GM13977 (cell line): ENCODE measurements around the gene COL5A1.
"Not testable (repeated sequence)": the region's sequence is repeated elsewhere in the genome, so short reads cannot be mapped to it uniquely, and the experiment has no call there.

Source experiments
- DNase-seq: peaks from one replicate; pipeline ENCODE4 v3.0.0; 2012; ENCODE audit warnings: low spot score
- in situ Hi-C: fragments of 300-500 bp; cut with MboI; formaldehyde crosslinking; loops from one replicate; pipeline ENCODE4 v1.12.0; 2022; ENCODE audit warnings: low sequenced_read_pairs, low pct_unique_long_range_greater_than_20kb, mixed read lengths, inconsistent platforms; ENCODE audit not compliant: unreplicated experiment
- TF ChIP-seq, protein P1 (sequence below): IDR thresholded peaks from 2 replicates; pipeline ENCODE4 v1.5.1; 2012; ENCODE audit warnings: mild to moderate bottlenecking, control low read depth; ENCODE audit not compliant: insufficient read depth; ENCODE audit errors: extremely low read depth, missing control alignments

Gene COL5A1

DNA sequence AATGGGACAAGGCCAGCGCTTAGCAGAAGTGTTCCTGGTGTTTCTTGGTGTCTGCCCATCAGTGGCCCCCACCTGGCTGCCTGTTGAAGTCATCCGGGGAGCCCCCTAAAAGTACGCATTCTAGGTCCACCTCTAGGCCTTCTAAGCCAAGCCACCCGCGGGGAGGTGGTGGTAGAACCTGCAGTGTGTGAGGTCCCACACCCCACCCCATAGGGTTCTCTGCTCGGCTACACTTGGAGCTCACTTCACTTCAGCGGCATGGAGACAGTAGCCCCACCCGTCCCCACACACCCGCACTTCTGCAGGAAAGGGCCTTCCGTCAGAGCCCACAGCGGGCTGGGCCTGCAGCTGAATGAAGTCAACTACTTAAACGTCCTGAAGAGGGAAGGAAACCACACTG is 209.4 kb downstream of the COL5A1 start:
- in situ Hi-C loops = no loop called here
- DNase-seq = no peak
- TF ChIP-seq, protein P1, sequence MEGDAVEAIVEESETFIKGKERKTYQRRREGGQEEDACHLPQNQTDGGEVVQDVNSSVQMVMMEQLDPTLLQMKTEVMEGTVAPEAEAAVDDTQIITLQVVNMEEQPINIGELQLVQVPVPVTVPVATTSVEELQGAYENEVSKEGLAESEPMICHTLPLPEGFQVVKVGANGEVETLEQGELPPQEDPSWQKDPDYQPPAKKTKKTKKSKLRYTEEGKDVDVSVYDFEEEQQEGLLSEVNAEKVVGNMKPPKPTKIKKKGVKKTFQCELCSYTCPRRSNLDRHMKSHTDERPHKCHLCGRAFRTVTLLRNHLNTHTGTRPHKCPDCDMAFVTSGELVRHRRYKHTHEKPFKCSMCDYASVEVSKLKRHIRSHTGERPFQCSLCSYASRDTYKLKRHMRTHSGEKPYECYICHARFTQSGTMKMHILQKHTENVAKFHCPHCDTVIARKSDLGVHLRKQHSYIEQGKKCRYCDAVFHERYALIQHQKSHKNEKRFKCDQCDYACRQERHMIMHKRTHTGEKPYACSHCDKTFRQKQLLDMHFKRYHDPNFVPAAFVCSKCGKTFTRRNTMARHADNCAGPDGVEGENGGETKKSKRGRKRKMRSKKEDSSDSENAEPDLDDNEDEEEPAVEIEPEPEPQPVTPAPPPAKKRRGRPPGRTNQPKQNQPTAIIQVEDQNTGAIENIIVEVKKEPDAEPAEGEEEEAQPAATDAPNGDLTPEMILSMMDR = no peak

DNA sequence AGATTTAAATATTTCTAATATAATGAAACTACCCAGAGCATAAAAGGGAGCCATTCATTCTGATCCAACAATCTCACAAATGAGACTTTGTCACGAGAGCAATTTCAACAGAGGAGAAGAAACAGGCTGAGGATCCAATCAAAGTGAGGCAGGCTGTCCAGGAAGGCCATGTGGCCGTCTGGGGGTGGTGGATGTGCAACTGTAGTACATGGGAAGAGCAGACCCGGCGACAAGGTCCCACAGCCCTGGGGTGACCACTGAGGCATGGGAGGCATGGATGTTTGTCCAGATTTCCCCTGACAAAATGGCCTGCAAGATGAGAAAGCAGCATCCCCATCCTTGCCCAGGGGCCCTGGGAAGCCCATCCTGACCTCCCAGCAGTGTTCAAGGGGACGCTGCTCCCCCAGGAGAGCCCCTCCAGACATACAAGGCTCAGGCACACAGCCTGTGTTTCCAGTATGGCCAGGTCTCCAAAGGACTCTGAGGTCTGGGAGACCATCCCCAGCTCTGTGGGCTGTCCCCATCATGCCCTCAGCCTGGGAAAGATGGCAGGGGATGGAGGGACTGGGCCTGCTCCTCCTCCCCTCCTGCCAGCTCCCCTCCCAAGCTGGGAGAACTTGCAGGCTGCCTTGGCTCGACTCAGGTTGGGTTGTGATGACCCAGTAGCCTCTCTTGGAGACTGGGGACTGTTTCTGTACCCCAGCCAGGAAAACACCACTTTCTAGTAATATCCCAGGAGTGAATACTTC is 211.5 kb downstream of the COL5A1 start:
- TF ChIP-seq, protein P1 = no peak
- in situ Hi-C loops = no loop called here
- DNase-seq = no peak

DNA sequence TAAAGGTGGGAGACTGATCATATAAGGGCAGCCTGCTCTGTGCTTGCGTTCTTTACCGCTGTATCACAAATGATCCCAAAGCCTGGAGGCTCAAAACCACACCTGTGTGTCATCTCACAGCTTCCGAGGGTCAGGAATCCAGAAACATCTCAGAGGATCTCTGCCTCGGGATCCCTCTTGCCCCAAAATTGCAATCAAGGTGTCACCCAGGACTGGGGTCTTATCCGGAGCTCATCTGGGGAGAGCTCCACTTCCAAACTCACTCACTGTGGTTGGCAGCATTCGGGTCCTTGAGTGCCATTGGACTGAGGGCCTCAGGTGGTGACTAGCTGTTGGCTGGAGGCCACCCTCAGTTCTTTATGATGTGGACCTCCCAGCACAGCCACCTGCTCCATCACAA is 212.3 kb downstream of the COL5A1 start:
- DNase-seq = no peak
- TF ChIP-seq, protein P1 = no peak
- in situ Hi-C loops = no loop called here

DNA sequence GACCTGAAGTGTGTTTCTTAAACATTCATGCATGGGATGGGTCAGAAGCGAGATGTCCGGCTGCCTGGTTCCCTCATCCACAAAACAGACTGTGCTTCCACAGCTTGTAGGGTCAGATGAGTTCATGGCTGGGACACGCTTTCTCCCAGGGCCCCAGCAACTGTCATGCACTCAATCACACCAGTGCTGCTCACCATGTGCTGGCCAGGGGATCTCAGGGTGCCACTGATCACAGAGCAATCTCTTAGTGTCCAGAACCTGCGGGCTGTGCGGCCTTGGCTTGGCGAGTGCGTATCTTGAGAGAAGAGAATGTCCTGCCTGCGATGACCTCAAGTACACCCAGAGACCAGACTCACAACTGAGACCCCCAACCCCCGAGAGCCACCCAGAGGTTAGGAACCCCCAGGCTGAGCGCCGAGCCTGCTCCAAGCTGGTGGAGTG is 213.0 kb downstream of the COL5A1 start:
- TF ChIP-seq, protein P1 = no peak

DNA sequence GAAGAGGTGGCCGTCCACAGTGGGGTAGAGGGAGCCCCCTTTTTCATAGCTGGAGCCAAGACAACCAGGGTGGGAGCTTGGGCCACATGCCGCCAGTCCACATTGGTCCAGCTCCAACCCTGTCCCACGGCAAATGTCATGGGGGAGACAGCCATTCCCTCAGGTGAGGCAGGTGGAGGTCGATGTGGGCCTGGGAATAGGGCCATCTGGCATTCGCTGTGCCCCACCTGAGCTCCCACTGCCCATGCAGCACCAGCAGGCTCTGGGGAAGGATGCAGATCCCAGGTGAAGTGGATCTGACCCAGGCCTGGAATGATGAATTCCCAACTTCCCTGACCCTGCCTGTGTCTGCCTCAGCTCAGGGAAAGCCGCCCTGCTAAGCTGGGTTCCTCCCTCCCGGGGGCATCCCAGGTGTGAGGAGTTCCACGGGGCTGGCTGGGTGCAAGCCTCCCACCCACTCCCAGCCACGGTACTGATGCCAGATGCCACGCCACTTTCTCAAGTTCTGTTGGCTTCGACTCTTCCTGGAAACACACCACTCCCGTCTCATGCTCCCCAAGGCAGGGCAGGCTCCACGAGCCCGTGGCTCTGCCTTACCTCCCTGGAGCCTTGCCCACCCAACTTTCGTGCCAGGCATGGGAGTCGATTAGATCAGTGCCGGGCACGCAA is 213.8 kb downstream of the COL5A1 start:
- DNase-seq = no peak
- TF ChIP-seq, protein P1 = no peak
- in situ Hi-C loops = no loop called here

More for the DNA sequence above, 213.0 kb downstream of the COL5A1 start:
- DNase-seq = no peak
- in situ Hi-C loops = no loop called here

DNA sequence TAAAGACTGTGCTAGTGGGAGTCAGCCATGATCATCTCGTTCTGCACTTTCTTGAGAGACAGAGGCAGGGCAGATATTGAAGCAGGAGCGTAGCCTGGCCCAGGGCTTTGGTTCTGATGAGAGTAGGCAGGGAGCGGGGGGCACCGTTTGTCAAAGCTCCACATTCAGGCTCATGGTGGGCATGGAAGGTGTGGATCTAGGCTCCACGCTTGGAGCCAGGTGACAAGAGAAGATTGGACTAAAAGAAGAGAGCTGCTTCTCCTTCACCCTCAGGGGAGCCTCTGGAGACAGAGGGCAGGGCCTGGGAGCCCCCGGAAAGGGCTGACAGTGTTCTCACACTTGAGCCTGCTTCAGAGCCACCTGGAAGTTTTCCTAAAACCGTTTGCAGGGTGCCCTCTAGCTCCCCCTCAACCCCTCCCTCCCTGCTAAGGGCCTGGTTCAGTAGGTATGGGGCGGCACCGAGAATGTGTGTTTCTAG is 214.3 kb downstream of the COL5A1 start:
- in situ Hi-C loops = no loop called here
- TF ChIP-seq, protein P1 = no peak
- no peak for DNase-seq

DNA sequence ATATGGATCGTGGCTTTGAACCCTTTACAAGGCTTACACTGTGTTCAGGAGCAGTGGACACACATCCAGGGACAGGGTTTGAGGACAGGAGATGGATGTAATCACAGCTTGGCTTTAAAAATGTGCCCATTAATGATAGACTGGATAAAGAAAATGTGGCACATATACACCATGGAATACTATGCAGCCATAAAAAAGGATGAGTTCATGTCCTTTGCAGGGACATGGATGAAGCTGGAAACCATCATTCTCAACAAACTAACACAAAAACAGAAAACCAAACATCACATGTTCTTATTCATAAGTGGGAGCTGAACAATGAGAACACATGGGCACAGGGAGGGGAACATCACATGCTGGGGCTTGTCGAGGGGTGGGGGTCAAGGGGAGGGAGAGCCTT is 215.8 kb downstream of the COL5A1 start:
- in situ Hi-C loops, DNase-seq: not testable (repeated sequence)
